Naive thymus-derived CD4-positive, alpha-beta T cell (primary cell): ENCODE results near the gene CCL15. TPM values are rescaled to one million over a fixed set of nuclear protein-coding genes. Genes with fewer than 3 reads are reported as not detected.

Experiments used
- ATAC-seq: fragments of 150-1000 bp; cut with Tn5 transposase; 2 replicates; pipeline ENCODE4 v1.10.0; 2021; ENCODE audit warnings: mild to moderate bottlenecking, moderate library complexity
- CTCF ChIA-PET: fragments of 350-600 bp; sonication (Branson Sonifier 250); formaldehyde crosslinking; loops from one replicate; lab custom pipeline; 2021; ENCODE audit warnings: antibody characterized with exemption; lab: Charles Lee
- POLR2A ChIA-PET: fragments of 350-600 bp; sonication (Branson Sonifier 250); formaldehyde crosslinking; loops from one replicate; lab custom pipeline; 2021; ENCODE audit warnings: antibody characterized with exemption, inconsistent platforms; lab: Charles Lee
- DNase-seq, 9 donors: peaks; one replicate each; pipeline versions ENCODE4 v3.0.0 to v3.0.0-alpha.2; 2020 to 2022; ENCODE audit warnings: mixed read lengths in 1 of 9
- H3K27ac ChIP-seq: one replicate; pipeline ENCODE4 v1.7.0; 2013; ENCODE audit warnings: mild to moderate bottlenecking, low read depth, low read length, moderate library complexity
- H3K27me3 ChIP-seq, 2 donors: one replicate each; pipeline ENCODE4 v1.7.0; 2013; ENCODE audit warnings: low read length in 2 of 2, mild to moderate bottlenecking in 2 of 2, moderate library complexity in 2 of 2; ENCODE audit not compliant: control insufficient read depth in 2 of 2, insufficient read depth in 2 of 2
- H3K36me3 ChIP-seq, 3 experiments: 1 replicate in 2 of 3; 2 replicates in 1 of 3; pipeline ENCODE4 v1.7.0; 2013; ENCODE audit warnings: low read length in 3 of 3, mild to moderate bottlenecking in 3 of 3, moderate library complexity in 1 of 3; ENCODE audit not compliant: insufficient read depth in 3 of 3, control insufficient read depth in 2 of 3
- H3K4me1 ChIP-seq, 2 donors: one replicate each; pipeline ENCODE4 v1.7.0; 2013; ENCODE audit warnings: low read length in 2 of 2, mild to moderate bottlenecking in 2 of 2, moderate library complexity in 1 of 2; ENCODE audit not compliant: control insufficient read depth in 2 of 2, insufficient read depth in 2 of 2
- H3K4me3 ChIP-seq: 2 replicates; pipeline ENCODE4 v1.7.0; 2013; ENCODE audit warnings: mild to moderate bottlenecking, low read length
- H3K9me3 ChIP-seq, 3 experiments: 1 replicate in 2 of 3; 2 replicates in 1 of 3; pipeline ENCODE4 v1.7.0; 2013; ENCODE audit warnings: low read length in 3 of 3; ENCODE audit not compliant: control insufficient read depth in 2 of 3
- H3K27ac Mint-ChIP-seq, 9 donors: one replicate each; pipeline ENCODE4 v1.8.0; 2020 to 2022; ENCODE audit warnings: mixed read lengths in 9 of 9, mild to moderate bottlenecking in 8 of 9, moderate library complexity in 5 of 9, inconsistent platforms in 2 of 9
- H3K27me3 Mint-ChIP-seq, 5 donors: one replicate each; pipeline ENCODE4 v1.8.0; 2021 to 2022; ENCODE audit warnings: mixed read lengths in 5 of 5, mild to moderate bottlenecking in 1 of 5
- H3K36me3 Mint-ChIP-seq, 5 donors: one replicate each; pipeline ENCODE4 v1.8.0; 2020 to 2022; ENCODE audit warnings: mixed read lengths in 5 of 5, mild to moderate bottlenecking in 3 of 5, inconsistent platforms in 1 of 5
- H3K4me1 Mint-ChIP-seq, 7 donors: one replicate each; pipeline ENCODE4 v1.8.0; 2020 to 2022; ENCODE audit warnings: mixed read lengths in 7 of 7, mild to moderate bottlenecking in 3 of 7, inconsistent platforms in 1 of 7
- H3K4me3 Mint-ChIP-seq, 10 donors: one replicate each; pipeline ENCODE4 v1.8.0; 2020 to 2022; ENCODE audit warnings: mild to moderate bottlenecking in 10 of 10, mixed read lengths in 10 of 10, moderate library complexity in 6 of 10, inconsistent platforms in 2 of 10
- H3K9me3 Mint-ChIP-seq, 11 donors: one replicate each; pipeline ENCODE4 v1.8.0; 2020 to 2022; ENCODE audit warnings: mixed read lengths in 11 of 11, mild to moderate bottlenecking in 4 of 11, inconsistent platforms in 1 of 11, moderate library complexity in 1 of 11
- intact Hi-C, 2 donors: fragments of 100-400 bp; cut with micrococcal nuclease; formaldehyde crosslinking; loops; one replicate each; pipeline ENCODE4 v1.15.1; 2023
- polyA plus RNA-seq, 2 donors: library from polyadenylated mRNA; unstranded; fragments of 300-500 nt; fragmentation: Illumina TruSeq; gene quantifications; one replicate each; pipeline ENCODE4 v1.2.3, GENCODE V29; 2021
- total RNA-seq, 6 experiments: library from RNA in 5 of 6; stranded (reverse) in 5 of 6; gene quantifications; 1 replicate in 5 of 6; 2 replicates in 1 of 6; pipeline ENCODE4 v1.2.3 and lab custom pipeline; 2021 to 2026

The CCL15 gene, protein sequence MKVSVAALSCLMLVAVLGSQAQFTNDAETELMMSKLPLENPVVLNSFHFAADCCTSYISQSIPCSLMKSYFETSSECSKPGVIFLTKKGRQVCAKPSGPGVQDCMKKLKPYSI
- total RNA-seq (not detected), polyA plus RNA-seq (not detected), total RNA-seq (lab: John Stamatoyannopoulos, UW) (not detected)

DNA sequence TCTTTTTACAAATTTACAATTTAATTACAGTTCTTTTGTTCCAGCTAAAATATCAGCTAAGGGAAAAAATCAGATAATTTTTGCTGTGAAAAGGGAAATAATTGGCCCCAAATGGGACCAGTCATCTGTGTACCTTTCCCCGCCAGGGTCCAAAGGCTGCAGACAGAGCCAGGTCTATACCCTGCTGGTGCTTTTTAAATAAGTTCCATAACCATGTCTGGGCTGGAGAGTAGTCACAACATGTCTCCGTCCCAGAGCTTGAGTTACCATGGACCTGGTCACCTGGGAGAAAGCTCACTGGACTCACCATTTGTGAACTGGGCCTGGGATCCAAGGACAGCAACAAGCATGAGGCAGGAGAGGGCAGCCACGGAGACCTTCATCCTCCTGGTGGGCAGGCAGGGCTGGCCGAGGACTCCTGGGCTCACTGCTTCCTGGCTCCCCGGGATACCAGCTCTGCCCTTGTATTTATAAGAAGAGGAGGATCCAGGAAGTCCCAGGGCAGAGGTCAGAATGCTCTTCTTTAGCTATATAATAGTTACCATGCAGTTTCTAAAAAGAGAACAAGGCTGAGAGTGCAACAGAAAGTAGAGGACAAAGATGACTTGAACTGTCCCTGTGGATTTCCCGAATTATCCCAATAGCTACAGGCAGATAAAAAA, at the start of gene CCL15:
CCL15 (minus strand) TSS at position 444 of the 662 bp plus-strand sequence; CDS start at position 383, 61 bp downstream.
- Histone ChIP-seq H3K27me3 (no peaks in the 10 kb centered on the region), H3K36me3 (no peaks in the 10 kb centered on the region), H3K9me3 (no peaks in the 10 kb centered on the region), H3K27ac (no peak within 1 kb of the TSS), H3K4me1 (peaks cover 0 to 13% of the 10 kb centered on the region in 2 donors), H3K4me3 (no peak within 1 kb of the TSS)
- H3K27ac Mint-ChIP-seq = no peak within 1 kb of the TSS
- no peaks in the 10 kb centered on the region for H3K36me3 Mint-ChIP-seq
- CTCF ChIA-PET = no interaction called here
- intact Hi-C loops = no loop called here
- no peak within 1 kb of the TSS for H3K4me3 Mint-ChIP-seq
- H3K27me3 Mint-ChIP-seq = peaks cover 0 to 27% (median 0%) of the 10 kb centered on the region in 5 donors
- peaks cover 0 to 7% (median 6%) of the 10 kb centered on the region in 7 donors for H3K4me1 Mint-ChIP-seq
- H3K9me3 Mint-ChIP-seq = no peaks in the 10 kb centered on the region
- POLR2A ChIA-PET = no interaction called here
- DNase-seq (no peak), ATAC-seq (no peak)

DNA sequence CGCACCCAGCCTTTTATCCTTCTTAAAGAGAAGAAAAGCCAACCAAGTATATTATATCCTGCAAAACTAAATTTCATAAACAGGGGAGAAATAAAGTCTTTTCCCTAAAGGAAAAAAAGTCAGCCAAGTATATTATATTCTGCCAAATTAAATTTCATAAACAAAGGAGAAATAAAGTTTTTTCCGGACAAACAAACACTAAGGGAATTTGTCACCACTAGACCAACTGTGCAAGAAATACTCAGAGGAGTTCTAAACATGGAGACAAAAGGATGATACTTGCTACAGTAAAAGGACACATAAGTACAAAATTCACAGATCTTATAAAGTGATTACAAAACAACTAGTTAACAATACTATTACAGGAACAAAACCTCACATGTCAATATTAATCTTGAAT, 48.3 kb upstream of the CCL15 start:
- ChIA-PET POLR2A (no interaction called here), CTCF (no interaction called here)
- Mint-ChIP-seq H3K4me1 (peaks cover 0 to 2% (median 0%) of the 10 kb centered on the region in 7 donors), H3K36me3 (peaks cover 0 to 10% (median 5%) of the 10 kb centered on the region in 5 donors), H3K4me3 (no peak overlapping the region), H3K9me3 (peaks cover 9 to 63% (median 27%) of the 10 kb centered on the region in 11 donors), H3K27ac (no peak overlapping the region), H3K27me3 (peaks cover 12 to 31% (median 17%) of the 10 kb centered on the region in 5 donors)
- H3K9me3 ChIP-seq = peaks cover 0 to 14% (median 0%) of the 10 kb centered on the region in 3 experiments
- no peak overlapping the region for H3K27ac ChIP-seq
- no peaks in the 10 kb centered on the region for H3K27me3 ChIP-seq
- no peaks in the 10 kb centered on the region for H3K36me3 ChIP-seq
- intact Hi-C loops = no loop called here
- no peaks in the 10 kb centered on the region for H3K4me1 ChIP-seq
- DNase-seq (no peak), ATAC-seq (no peak)
- H3K4me3 ChIP-seq = no peak overlapping the region

DNA sequence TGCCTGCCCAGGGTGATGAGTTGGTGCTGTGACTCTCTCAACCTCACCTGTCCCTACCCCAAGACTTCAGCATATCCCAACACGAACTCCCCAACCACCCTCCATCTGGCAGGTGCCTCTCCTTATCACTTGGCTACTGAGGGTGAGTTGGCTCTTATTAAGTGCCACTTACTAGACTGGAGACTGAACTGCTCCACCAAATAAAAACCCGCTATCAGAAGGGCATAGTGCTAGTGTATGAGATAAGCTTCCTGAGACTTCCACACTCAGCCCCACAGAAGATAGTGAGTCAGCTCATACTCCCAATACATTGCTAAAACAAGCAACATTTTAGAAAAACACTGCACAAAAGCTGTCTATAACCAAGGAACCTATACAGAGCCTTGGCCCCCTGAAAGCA, 46.7 kb upstream of the CCL15 start:
- H3K9me3 Mint-ChIP-seq = peaks cover 9 to 63% (median 30%) of the 10 kb centered on the region in 11 donors

DNA sequence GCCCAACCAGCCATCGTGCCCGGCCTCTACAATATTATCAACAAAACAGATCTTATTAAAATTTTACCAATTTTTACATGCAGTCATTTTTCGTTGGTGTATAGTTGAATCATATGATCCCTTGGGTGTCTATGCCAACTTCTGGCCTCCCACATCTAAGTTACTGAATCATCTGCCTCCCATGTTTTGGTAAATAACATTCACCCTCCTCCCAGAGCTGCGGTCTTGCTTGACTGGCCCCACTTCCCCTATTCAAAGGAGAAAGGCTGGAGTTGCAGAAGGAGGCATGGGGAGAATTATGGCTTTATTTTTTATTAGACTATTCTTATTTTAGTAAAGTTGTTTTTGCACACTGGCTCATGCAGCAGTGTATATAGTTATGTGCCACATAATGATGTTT, 34.9 kb upstream of the CCL15 start:
- intact Hi-C loops = no loop called here
- CTCF ChIA-PET = no interaction called here
- no peaks in the 10 kb centered on the region for H3K36me3 ChIP-seq

More for the DNA sequence above, 46.7 kb upstream of the CCL15 start:
- CTCF ChIA-PET = no interaction called here
- H3K36me3 Mint-ChIP-seq = peaks cover 0 to 10% (median 5%) of the 10 kb centered on the region in 5 donors
- H3K4me1 Mint-ChIP-seq = peaks cover 0 to 2% (median 0%) of the 10 kb centered on the region in 7 donors
- DNase-seq (no peak), ATAC-seq (no peak)
- POLR2A ChIA-PET = no interaction called here
- Histone ChIP-seq H3K4me3 (no peak overlapping the region), H3K36me3 (no peaks in the 10 kb centered on the region), H3K27ac (no peak overlapping the region), H3K27me3 (no peaks in the 10 kb centered on the region), H3K4me1 (no peaks in the 10 kb centered on the region), H3K9me3 (peaks cover 0 to 14% (median 0%) of the 10 kb centered on the region in 3 experiments)
- no peak overlapping the region for H3K27ac Mint-ChIP-seq
- H3K27me3 Mint-ChIP-seq = peaks cover 12 to 40% (median 20%) of the 10 kb centered on the region in 5 donors
- intact Hi-C loops = no loop called here
- H3K4me3 Mint-ChIP-seq = no peak overlapping the region

DNA sequence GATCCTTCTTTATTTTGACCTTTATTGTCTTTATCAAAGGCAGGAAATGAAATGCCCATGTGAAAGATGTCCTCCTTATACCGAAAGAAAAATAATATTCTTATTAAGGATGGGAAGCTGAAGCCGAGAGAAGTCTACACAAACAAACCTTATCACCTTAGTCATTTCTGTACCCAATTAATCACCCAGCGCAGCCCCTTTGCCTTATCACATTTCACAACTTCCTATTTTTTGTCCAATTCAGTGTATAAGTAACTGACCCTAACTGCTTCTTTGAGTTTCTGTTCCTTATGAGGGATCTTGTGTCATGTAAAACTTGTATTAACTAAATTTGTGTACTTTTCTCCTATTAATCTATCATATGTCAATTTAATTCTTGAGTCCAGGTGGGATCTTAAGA, 32.8 kb upstream of the CCL15 start:
- Mint-ChIP-seq H3K4me3 (no peak overlapping the region), H3K27me3 (peaks cover 12 to 40% (median 17%) of the 10 kb centered on the region in 5 donors)

More for the DNA sequence above, 34.9 kb upstream of the CCL15 start:
- H3K27me3 Mint-ChIP-seq = peaks cover 6 to 36% (median 17%) of the 10 kb centered on the region in 5 donors
- Histone ChIP-seq H3K4me1 (no peaks in the 10 kb centered on the region), H3K9me3 (no peaks in the 10 kb centered on the region), H3K27ac (no peak overlapping the region), H3K4me3 (no peak overlapping the region), H3K27me3 (no peaks in the 10 kb centered on the region)
- POLR2A ChIA-PET = no interaction called here
- H3K36me3 Mint-ChIP-seq = no peaks in the 10 kb centered on the region
- ATAC-seq = peak; percentile 61
- H3K4me3 Mint-ChIP-seq = no peak overlapping the region
- no peaks in the 10 kb centered on the region for H3K4me1 Mint-ChIP-seq
- no peak overlapping the region for H3K27ac Mint-ChIP-seq
- H3K9me3 Mint-ChIP-seq = peaks cover 0 to 3% (median 0%) of the 10 kb centered on the region in 11 donors
- no peak for DNase-seq

DNA sequence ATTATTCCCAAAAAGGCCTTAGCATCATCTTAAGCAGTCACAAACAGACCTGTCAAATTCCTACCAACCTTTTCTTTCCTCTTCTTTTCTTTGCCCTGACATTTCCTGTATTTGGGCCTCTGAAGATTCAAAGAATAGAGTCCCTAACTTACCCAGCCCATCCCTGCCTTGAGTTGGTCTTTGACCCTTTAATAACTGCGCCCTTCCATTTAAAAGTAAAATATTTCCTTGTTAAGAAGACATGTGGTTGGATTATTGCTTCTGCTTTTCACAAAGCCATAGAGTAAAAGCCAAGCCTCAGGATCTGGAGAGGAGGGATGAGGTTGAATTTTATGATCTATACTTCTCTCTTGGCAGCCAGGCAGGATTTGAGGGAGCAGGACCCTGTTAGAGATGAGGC, 29.6 kb upstream of the CCL15 start:
- no peak overlapping the region for H3K4me3 ChIP-seq
- H3K27ac ChIP-seq = no peak overlapping the region
- intact Hi-C loops = no loop called here
- H3K9me3 Mint-ChIP-seq = peaks cover 0 to 2% (median 0%) of the 10 kb centered on the region in 11 donors
- ChIA-PET CTCF (no interaction called here), POLR2A (no interaction called here)
- H3K36me3 Mint-ChIP-seq = no peaks in the 10 kb centered on the region
- no peaks in the 10 kb centered on the region for H3K9me3 ChIP-seq
- no peaks in the 10 kb centered on the region for H3K36me3 ChIP-seq
- no peaks in the 10 kb centered on the region for H3K27me3 ChIP-seq
- H3K4me1 Mint-ChIP-seq = no peaks in the 10 kb centered on the region
- H3K4me1 ChIP-seq = no peaks in the 10 kb centered on the region
- no peak for ATAC-seq
- H3K27me3 Mint-ChIP-seq = peaks cover 16 to 45% (median 25%) of the 10 kb centered on the region in 5 donors
- no peak for DNase-seq
- no peak overlapping the region for H3K4me3 Mint-ChIP-seq
- no peak overlapping the region for H3K27ac Mint-ChIP-seq

More for the DNA sequence above, 32.8 kb upstream of the CCL15 start:
- DNase-seq (no peak), ATAC-seq (peak; percentile 47)
- POLR2A ChIA-PET = no interaction called here
- no peak overlapping the region for H3K27ac Mint-ChIP-seq
- CTCF ChIA-PET = no interaction called here
- Histone ChIP-seq H3K27ac (no peak overlapping the region), H3K4me1 (no peaks in the 10 kb centered on the region), H3K4me3 (no peak overlapping the region), H3K9me3 (no peaks in the 10 kb centered on the region), H3K36me3 (no peaks in the 10 kb centered on the region), H3K27me3 (no peaks in the 10 kb centered on the region)
- intact Hi-C loops = no loop called here
- no peaks in the 10 kb centered on the region for H3K4me1 Mint-ChIP-seq
- H3K36me3 Mint-ChIP-seq = no peaks in the 10 kb centered on the region
- peaks cover 0 to 2% (median 0%) of the 10 kb centered on the region in 11 donors for H3K9me3 Mint-ChIP-seq
